Measurements from ENCODE around the gene CLEC3B. TPM values are rescaled to one million over a fixed set of nuclear protein-coding genes. Genes with fewer than 3 reads are reported as not detected.
"Not testable (repeated sequence)": the region's sequence is repeated elsewhere in the genome, so short reads cannot be mapped to it uniquely, and the experiment has no call there.

CLEC3B gene
- polyA plus RNA-seq, 3 donors, result 3.9 to 22.7 (median 14.5) TPM

- Mint-ChIP-seq H3K27me3 (ENCODE audit: low read depth in 3 of 3) (peaks cover 0 to 6% (median 2%) of the 10 kb centered on the region in 3 donors), H3K36me3 (peaks cover 3 to 4% of the 10 kb centered on the region in 2 donors), H3K27ac (peak overlapping the region; percentile 74 to 94 (median 85)), H3K9me3 (peaks cover 7 to 14% (median 8%) of the 10 kb centered on the region in 7 donors), H3K4me1 (peaks cover 19% of the 10 kb centered on the region), H3K4me3 (no peak overlapping the region)
- Histone ChIP-seq H3K36me3 (replicated peaks in 1 of 2; ENCODE audit: control insufficient read depth in 1 of 2, insufficient read depth in 2 of 2, low read length in 2 of 2) (no peaks in the 10 kb centered on the region), H3K4me1 (ENCODE audit: control insufficient read depth in 1 of 2, insufficient read depth in 2 of 2, low read length in 2 of 2) (peaks cover 5 to 8% of the 10 kb centered on the region in 2 donors), H3K9ac (ENCODE audit: insufficient read depth, low read length, poor library complexity, severe bottlenecking) (peak overlapping the region; percentile 21), H3K79me2 (ENCODE audit: insufficient read depth, low read length) (no peaks in the 10 kb centered on the region), H3K9me3 (replicated peaks in 1 of 2; ENCODE audit: control insufficient read depth in 1 of 2, insufficient read depth in 1 of 2, low read length in 2 of 2) (peaks cover 4 to 5% of the 10 kb centered on the region in 2 donors), H3K4me3 (replicated peaks in 1 of 3; ENCODE audit: low read depth in 2 of 3, low read length in 3 of 3) (no peak overlapping the region), H3K27ac (ENCODE audit: low read depth in 1 of 2, low read length in 2 of 2) (peak overlapping the region; percentile 41 to 70), H4K20me1 (ENCODE audit: insufficient read depth, low read length) (no peaks in the 10 kb centered on the region), H3K27me3 (ENCODE audit: control insufficient read depth in 2 of 2, insufficient read depth in 2 of 2, low read length in 2 of 2) (no peaks in the 10 kb centered on the region), H3K4me2 (replicated peaks; ENCODE audit: extremely low read depth, low read length, poor library complexity, severe bottlenecking) (no peak overlapping the region), H2AFZ (ENCODE audit: insufficient read depth, low read depth, low read length, poor library complexity, severe bottlenecking) (no peak overlapping the region)
- WGBS (ENCODE audit: insufficient coverage), result 84% methylated on average over 6 of the region's 11 CpGs
- DNase-seq, result peak; percentile 54 to 80 (median 61)
- intact Hi-C loops (cut with micrococcal nuclease), result no loop called here
- TF ChIP-seq CTCF (IDR thresholded peaks at IDR 0.05), result no peak
Measured at GRCh38 chr3:45075821-45076625, 49.9 kb downstream of the CLEC3B start.

GRCh38 chr3:45078256-45078655, 52.2 kb downstream of the CLEC3B start:
- intact Hi-C loops (cut with micrococcal nuclease); H3K27me3 Mint-ChIP-seq (ENCODE audit: low read depth in 3 of 3): not testable (repeated sequence)

More at GRCh38 chr3:45078256-45078655, 52.2 kb downstream of the CLEC3B start:
- H3K36me3 Mint-ChIP-seq; DNase-seq; H3K27ac ChIP-seq (ENCODE audit: low read depth in 1 of 2, low read length in 2 of 2); H3K27me3 ChIP-seq (ENCODE audit: control insufficient read depth in 2 of 2, insufficient read depth in 2 of 2, low read length in 2 of 2); H3K4me3 Mint-ChIP-seq; H3K4me1 ChIP-seq (ENCODE audit: control insufficient read depth in 1 of 2, insufficient read depth in 2 of 2, low read length in 2 of 2); H3K4me3 ChIP-seq (replicated peaks in 1 of 3; ENCODE audit: low read depth in 2 of 3, low read length in 3 of 3); H3K79me2 ChIP-seq (ENCODE audit: insufficient read depth, low read length); H4K20me1 ChIP-seq (ENCODE audit: insufficient read depth, low read length); H3K4me2 ChIP-seq (replicated peaks; ENCODE audit: extremely low read depth, low read length, poor library complexity, severe bottlenecking); H3K9ac ChIP-seq (ENCODE audit: insufficient read depth, low read length, poor library complexity, severe bottlenecking); H3K36me3 ChIP-seq (replicated peaks in 1 of 2; ENCODE audit: control insufficient read depth in 1 of 2, insufficient read depth in 2 of 2, low read length in 2 of 2); H2AFZ ChIP-seq (ENCODE audit: insufficient read depth, low read depth, low read length, poor library complexity, severe bottlenecking): not testable (repeated sequence)
- Mint-ChIP-seq H3K4me1 (peaks cover 19% of the 10 kb centered on the region), H3K9me3 (peaks cover 8 to 17% (median 13%) of the 10 kb centered on the region in 7 donors), H3K27ac (peak overlapping the region in 1 of 7 donors; percentile 53)
- H3K9me3 ChIP-seq (replicated peaks in 1 of 2; ENCODE audit: control insufficient read depth in 1 of 2, insufficient read depth in 1 of 2, low read length in 2 of 2), result peaks cover 6 to 11% of the 10 kb centered on the region in 2 donors
- no CpG with 5 or more reads among the region's 1 CpG for WGBS (ENCODE audit: insufficient coverage)

Measured in CD14-positive monocyte (primary cell).